Keratinocyte (primary cell): ENCODE measurements around the gene SPR.

Experiments used
- CTCF ChIP-seq, 3 experiments: IDR thresholded peaks in 1 of 3; conservative IDR thresholded peaks in 1 of 3; optimal IDR thresholded peaks in 1 of 3; 2 replicates in 2 of 3; 3 replicates in 1 of 3; pipeline versions ENCODE3 to v1.5.1; 2011; ENCODE audit warnings: low read length in 3 of 3, mild to moderate bottlenecking in 3 of 3, moderate library complexity in 2 of 3, control low read depth in 1 of 3, inconsistent platforms in 1 of 3; ENCODE audit not compliant: insufficient read depth in 2 of 3; ENCODE audit errors: extremely low read depth in 1 of 3
- EZH2 ChIP-seq: IDR thresholded peaks from one replicate; pipeline ENCODE4 v1.6.1; 2012; ENCODE audit warnings: inconsistent platforms, mild to moderate bottlenecking, low read length, moderate library complexity

DNA sequence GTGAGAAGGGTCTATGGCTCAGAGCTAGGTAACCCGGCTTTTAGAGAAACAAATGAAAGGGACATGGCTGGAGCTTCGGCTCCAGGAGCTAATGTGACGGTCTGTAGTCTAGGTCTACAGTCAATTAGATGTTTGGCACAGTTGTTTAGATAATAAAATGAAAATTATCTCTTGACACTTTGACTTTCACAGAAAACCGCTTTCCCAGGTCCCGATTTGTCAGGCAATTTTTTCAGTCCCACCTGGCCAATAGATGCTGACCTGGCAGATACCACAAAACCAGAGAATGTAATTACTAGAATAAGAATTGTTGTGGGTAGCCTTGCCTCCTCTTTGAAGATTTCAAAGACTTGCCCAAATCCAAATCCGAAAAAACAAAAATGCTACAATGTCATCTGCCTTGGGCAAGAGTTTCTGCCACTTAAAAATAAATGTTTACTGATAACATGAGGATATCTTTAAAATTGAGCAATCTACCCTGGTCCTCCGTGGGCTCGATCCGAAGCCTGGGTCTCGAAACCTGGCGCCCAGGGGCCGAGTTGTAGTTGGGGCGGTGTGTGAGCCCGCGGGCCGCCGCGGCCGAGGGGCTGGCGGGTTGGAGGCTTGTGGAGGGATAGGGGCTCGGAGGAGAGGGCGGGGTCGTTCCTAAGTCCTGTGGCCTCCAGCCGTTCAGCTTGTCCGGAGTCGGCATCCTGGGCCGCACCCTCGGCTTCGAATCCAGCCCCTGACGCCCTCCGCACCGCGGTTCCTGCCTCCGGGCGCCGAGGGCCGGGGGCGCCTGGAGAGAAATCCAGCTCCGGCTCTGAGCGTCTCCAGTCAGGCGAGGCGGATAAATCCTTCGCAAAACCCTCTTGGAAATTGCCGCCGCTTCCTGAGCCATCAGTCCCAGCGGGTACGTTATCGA lies 32.5 kb downstream of the SPR start:
- TF ChIP-seq CTCF (optimal IDR thresholded peaks at IDR 0.05 in 1 of 3, IDR thresholded peaks at IDR 0.05 in 1 of 3, conservative IDR thresholded peaks at IDR 0.05 in 1 of 3; ENCODE audit: extremely low read depth in 1 of 3, insufficient read depth in 2 of 3, low read length in 3 of 3) (no peak), EZH2 (no peak)
